Smooth muscle cell (in vitro differentiated cells): ENCODE results near the gene CD226. TPM values are rescaled to one million over a fixed set of nuclear protein-coding genes. Genes with fewer than 3 reads are reported as not detected.

Source experiments
- DNase-seq: peaks from one replicate; lab custom pipeline; 2025; ENCODE audit not compliant: unreplicated experiment; lab: John Stamatoyannopoulos, UW
- H2AFZ ChIP-seq: fragments of 200-600 bp; sonication (generic); 2 replicates; pipeline ENCODE4 v1.6.0; 2016; ENCODE audit warnings: antibody characterized with exemption, low read depth, mild to moderate bottlenecking
- H3F3A ChIP-seq: fragments of 200-600 bp; sonication (generic); 2 replicates; pipeline ENCODE4 v1.6.0; 2017; ENCODE audit warnings: antibody characterized with exemption, low read depth
- H3K27ac ChIP-seq: fragments of 200-600 bp; sonication (generic); 2 replicates; pipeline ENCODE4 v1.5.1; 2016; ENCODE audit warnings: low read depth, mild to moderate bottlenecking
- H3K27me3 ChIP-seq: fragments of 200-600 bp; sonication (generic); 2 replicates; pipeline ENCODE4 v1.6.1; 2016; ENCODE audit warnings: low read depth, mild to moderate bottlenecking
- H3K36me3 ChIP-seq: fragments of 200-600 bp; sonication (generic); 2 replicates; pipeline ENCODE4 v1.5.1; 2016; ENCODE audit warnings: low read depth
- H3K4me1 ChIP-seq: fragments of 200-600 bp; sonication (generic); 2 replicates; pipeline ENCODE4 v1.5.1; 2016; ENCODE audit warnings: low read depth
- H3K4me2 ChIP-seq: fragments of 200-600 bp; sonication (generic); 2 replicates; pipeline ENCODE4 v1.6.0; 2016; ENCODE audit warnings: mild to moderate bottlenecking
- H3K4me3 ChIP-seq: fragments of 200-600 bp; sonication (generic); 2 replicates; pipeline ENCODE4 v1.5.1; 2016; ENCODE audit warnings: mild to moderate bottlenecking
- H3K79me2 ChIP-seq: fragments of 200-600 bp; sonication (generic); 2 replicates; pipeline ENCODE4 v1.6.0; 2016; ENCODE audit warnings: low read depth, mild to moderate bottlenecking
- H3K9ac ChIP-seq: fragments of 200-600 bp; sonication (generic); 2 replicates; pipeline ENCODE4 v1.6.0; 2016; ENCODE audit warnings: low read depth
- H3K9me3 ChIP-seq: fragments of 200-600 bp; sonication (generic); replicated peaks from 2 replicates; pipeline ENCODE4 v1.5.1; 2016; ENCODE audit warnings: low read depth
- H4K20me1 ChIP-seq: fragments of 200-600 bp; sonication (generic); 2 replicates; pipeline ENCODE4 v1.6.0; 2016; ENCODE audit warnings: low read depth
- WGBS: methylation state at CpG from one replicate; pipeline ENCODE4 v1.1.7; 2016; ENCODE audit warnings: low lambda C conversion rate; 5-methylcytosine and 5-hydroxymethylcytosine counted together
- polyA plus RNA-seq: library from polyadenylated mRNA; unstranded; fragments of >200 nt; fragmentation: Nextera tagmentation; extraction: Ambion mirVana; gene quantifications from 2 replicates; pipeline ENCODE4 v1.2.1, GENCODE V29; 2016
- total RNA-seq: library from RNA; depleted of rRNA; stranded (reverse); fragments of >200 nt; gene quantifications from 2 replicates; pipeline ENCODE4 v1.2.3, GENCODE V29; 2014
- TF ChIP-seq, protein P1 (sequence below): fragments of 200-600 bp; sonication (generic); IDR thresholded peaks from 2 replicates; pipeline ENCODE4 v1.5.1; 2017; ENCODE audit warnings: borderline replicate concordance, mild to moderate bottlenecking, antibody characterized with exemption; ENCODE audit not compliant: insufficient read depth, poor library complexity, severe bottlenecking

The CD226 gene
- total and polyA plus RNA-seq, 2 experiments from 2014 or later: 0.02 to 0.36 TPM

DNA sequence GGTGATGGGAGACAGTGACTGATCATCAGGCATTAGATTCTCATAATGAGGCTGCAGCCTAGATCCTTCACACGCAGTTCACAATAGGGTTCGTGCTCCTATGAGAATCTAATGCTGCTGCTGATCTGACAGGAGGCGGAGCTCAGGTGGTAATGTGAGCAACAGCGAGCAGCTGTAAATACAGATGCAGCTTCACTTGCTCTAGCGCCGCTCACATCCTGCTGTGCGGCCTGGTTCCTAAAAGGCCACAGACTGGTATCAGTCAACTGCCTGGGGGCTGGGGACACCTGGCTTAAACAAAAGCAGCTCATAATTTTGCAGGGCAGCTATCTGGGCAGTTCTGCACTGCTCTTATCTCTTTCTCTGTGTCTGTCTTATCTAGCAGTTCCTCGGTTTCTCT lies 20.4 kb upstream of the CD226 start:
- TF ChIP-seq, protein P1, sequence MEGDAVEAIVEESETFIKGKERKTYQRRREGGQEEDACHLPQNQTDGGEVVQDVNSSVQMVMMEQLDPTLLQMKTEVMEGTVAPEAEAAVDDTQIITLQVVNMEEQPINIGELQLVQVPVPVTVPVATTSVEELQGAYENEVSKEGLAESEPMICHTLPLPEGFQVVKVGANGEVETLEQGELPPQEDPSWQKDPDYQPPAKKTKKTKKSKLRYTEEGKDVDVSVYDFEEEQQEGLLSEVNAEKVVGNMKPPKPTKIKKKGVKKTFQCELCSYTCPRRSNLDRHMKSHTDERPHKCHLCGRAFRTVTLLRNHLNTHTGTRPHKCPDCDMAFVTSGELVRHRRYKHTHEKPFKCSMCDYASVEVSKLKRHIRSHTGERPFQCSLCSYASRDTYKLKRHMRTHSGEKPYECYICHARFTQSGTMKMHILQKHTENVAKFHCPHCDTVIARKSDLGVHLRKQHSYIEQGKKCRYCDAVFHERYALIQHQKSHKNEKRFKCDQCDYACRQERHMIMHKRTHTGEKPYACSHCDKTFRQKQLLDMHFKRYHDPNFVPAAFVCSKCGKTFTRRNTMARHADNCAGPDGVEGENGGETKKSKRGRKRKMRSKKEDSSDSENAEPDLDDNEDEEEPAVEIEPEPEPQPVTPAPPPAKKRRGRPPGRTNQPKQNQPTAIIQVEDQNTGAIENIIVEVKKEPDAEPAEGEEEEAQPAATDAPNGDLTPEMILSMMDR: no peak
- no peak overlapping the region for H3K9ac ChIP-seq
- H3K9me3 ChIP-seq: no peaks in the 10 kb centered on the region
- H3F3A ChIP-seq: no peaks in the 10 kb centered on the region
- no peaks in the 10 kb centered on the region for H4K20me1 ChIP-seq
- no peaks in the 10 kb centered on the region for H3K4me1 ChIP-seq
- no peak overlapping the region for H3K27ac ChIP-seq
- no peaks in the 10 kb centered on the region for H3K27me3 ChIP-seq
- H3K79me2 ChIP-seq: no peaks in the 10 kb centered on the region
- no peak for DNase-seq
- WGBS: 86% methylated on average over 8 of the region's 8 CpGs
- H3K36me3 ChIP-seq: no peaks in the 10 kb centered on the region
- H3K4me2 ChIP-seq: no peak overlapping the region
- H2AFZ ChIP-seq: no peak overlapping the region
- no peak overlapping the region for H3K4me3 ChIP-seq

DNA sequence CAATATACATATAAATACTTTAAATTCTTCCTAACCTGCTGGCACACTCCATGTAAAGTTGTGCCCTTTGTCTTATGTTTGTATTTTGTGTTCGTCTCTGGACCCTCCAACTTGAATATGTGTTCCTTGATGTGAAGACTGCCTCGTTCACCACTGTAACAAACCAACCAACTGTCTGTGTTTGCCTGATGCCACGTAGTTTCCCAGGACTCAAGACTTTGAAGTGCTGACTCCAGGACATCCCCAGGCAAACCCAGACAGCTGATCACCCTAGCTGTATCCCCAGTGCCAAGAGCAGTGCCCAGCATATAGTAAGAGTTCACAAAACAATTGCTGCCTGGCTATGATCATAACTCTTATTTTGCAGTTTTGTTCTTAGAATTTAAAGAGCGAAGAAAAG lies 15.5 kb upstream of the CD226 start:
- no peak for DNase-seq
- H3K27ac ChIP-seq: no peak overlapping the region
- H3K4me3 ChIP-seq: no peak overlapping the region
- no peak overlapping the region for H3K4me2 ChIP-seq
- WGBS: 89% methylated on average over 4 of the region's 4 CpGs
- no peaks in the 10 kb centered on the region for H3F3A ChIP-seq
- no peak overlapping the region for H2AFZ ChIP-seq
- no peaks in the 10 kb centered on the region for H3K9me3 ChIP-seq
- H3K79me2 ChIP-seq: no peaks in the 10 kb centered on the region
- H3K4me1 ChIP-seq: no peaks in the 10 kb centered on the region
- H4K20me1 ChIP-seq: no peaks in the 10 kb centered on the region
- no peak overlapping the region for H3K9ac ChIP-seq
- H3K36me3 ChIP-seq: no peaks in the 10 kb centered on the region
- TF ChIP-seq, protein P1: no peak
- no peaks in the 10 kb centered on the region for H3K27me3 ChIP-seq

DNA sequence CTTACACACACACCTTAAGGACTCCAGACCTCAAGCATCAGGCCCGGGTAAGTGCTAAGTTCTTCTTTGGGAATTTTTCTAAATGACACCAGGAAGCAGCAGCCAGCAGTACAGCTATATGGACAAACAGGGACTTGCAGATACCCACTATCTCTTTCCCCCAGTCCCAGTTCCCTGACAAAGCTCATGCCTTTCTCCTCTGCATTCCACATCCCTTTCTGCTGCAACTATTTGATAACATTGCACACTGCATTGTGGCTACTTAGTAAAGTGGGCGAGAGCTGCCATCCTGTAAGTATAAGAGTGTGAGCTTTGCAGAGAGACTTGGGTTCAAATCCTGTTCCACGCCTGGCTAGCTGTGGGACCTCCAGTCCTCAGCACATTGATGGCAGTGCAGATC lies 14.0 kb upstream of the CD226 start:
- Histone ChIP-seq H2AFZ (no peak overlapping the region), H3K9me3 (no peaks in the 10 kb centered on the region), H3K9ac (no peak overlapping the region), H3K4me1 (no peaks in the 10 kb centered on the region), H3K4me3 (no peak overlapping the region), H3K79me2 (no peaks in the 10 kb centered on the region), H4K20me1 (no peaks in the 10 kb centered on the region), H3K27ac (no peak overlapping the region), H3K36me3 (no peaks in the 10 kb centered on the region), H3F3A (no peaks in the 10 kb centered on the region), H3K4me2 (no peak overlapping the region), H3K27me3 (no peaks in the 10 kb centered on the region)
- 89% methylated on average over 3 of the region's 3 CpGs for WGBS
- TF ChIP-seq, protein P1: no peak
- no peak for DNase-seq

DNA sequence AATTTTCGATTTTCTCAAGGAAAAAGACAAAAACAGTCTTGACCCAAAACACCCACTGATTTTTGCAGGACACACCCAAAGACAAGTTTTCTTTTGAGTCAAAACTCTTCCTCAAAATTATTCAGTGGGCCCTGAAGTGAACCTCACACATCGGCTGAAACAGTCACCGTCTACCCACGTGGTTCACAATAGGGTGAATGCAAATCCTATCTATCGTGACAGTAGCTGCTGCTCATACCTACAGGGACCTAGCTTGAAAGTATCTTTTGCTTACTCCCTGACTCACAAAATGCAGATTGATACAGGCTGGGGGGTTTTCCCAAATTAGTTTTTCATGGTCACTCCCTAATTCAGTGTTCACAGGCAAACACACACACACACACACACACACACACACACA lies 10.7 kb upstream of the CD226 start:
- Histone ChIP-seq H3K27ac (no peak overlapping the region), H3K4me3 (no peak overlapping the region), H3F3A (no peaks in the 10 kb centered on the region), H3K36me3 (no peaks in the 10 kb centered on the region), H3K4me1 (no peaks in the 10 kb centered on the region), H4K20me1 (no peaks in the 10 kb centered on the region), H3K4me2 (no peak overlapping the region), H3K9me3 (no peaks in the 10 kb centered on the region), H3K9ac (no peak overlapping the region), H2AFZ (no peak overlapping the region), H3K79me2 (no peaks in the 10 kb centered on the region), H3K27me3 (no peaks in the 10 kb centered on the region)
- DNase-seq: no peak
- TF ChIP-seq, protein P1: no peak
- WGBS: 95% methylated on average over 5 of the region's 5 CpGs
